H1 (cell line): ENCODE results near the gene POGZ. TPM values are rescaled to one million over a fixed set of nuclear protein-coding genes. Genes with fewer than 3 reads are reported as not detected.

Experiments
- CTCF ChIA-PET: fragments of 300-600 bp; sonication (Branson Sonifier 250); formaldehyde crosslinking; loops from one replicate; lab custom pipeline; 2021; ENCODE audit not compliant: partially characterized antibody; lab: Charles Lee
- POLR2A ChIA-PET: fragments of 300-600 bp; sonication (Branson Sonifier 250); formaldehyde crosslinking; loops from one replicate; lab custom pipeline; 2021; ENCODE audit warnings: inconsistent platforms; ENCODE audit not compliant: partially characterized antibody; lab: Charles Lee
- DNase-seq, 2 experiments: peaks; one replicate each; pipeline versions ENCODE4 v3.0.0 to v3.0.0-alpha.2; 2010 to 2022; ENCODE audit warnings: low spot score in 2 of 2, low read depth in 1 of 2, mixed read lengths in 1 of 2
- FAIRE-seq: peaks from 2 replicates; lab custom pipeline; 2011; peaks lifted over from hg19 to GRCh38; lab: Jason Lieb, UNC
- H2AFZ ChIP-seq: 2 replicates; pipeline ENCODE4 v1.8.1; 2012; ENCODE audit warnings: low read length, inconsistent platforms
- H2AK5ac ChIP-seq: 2 replicates; pipeline ENCODE4 v1.6.1; 2013; ENCODE audit warnings: low read depth, low read length
- H2BK120ac ChIP-seq: replicated peaks from 2 replicates; pipeline ENCODE3; 2013; ENCODE audit warnings: low read depth, low read length, inconsistent platforms
- H2BK12ac ChIP-seq: 2 replicates; pipeline ENCODE4 v1.6.1; 2013; ENCODE audit warnings: low read depth, low read length
- H2BK15ac ChIP-seq: 2 replicates; pipeline ENCODE4 v1.6.1; 2013; ENCODE audit warnings: low read length
- H2BK20ac ChIP-seq: 2 replicates; pipeline ENCODE4 v1.6.1; 2013; ENCODE audit warnings: low read length
- H2BK5ac ChIP-seq: 2 replicates; pipeline ENCODE4 v1.6.1; 2013; ENCODE audit warnings: low read depth, low read length
- H3K14ac ChIP-seq: 2 replicates; pipeline ENCODE4 v1.6.1; 2013; ENCODE audit warnings: inconsistent platforms; ENCODE audit not compliant: insufficient read length
- H3K18ac ChIP-seq: 2 replicates; pipeline ENCODE4 v1.6.1; 2013; ENCODE audit warnings: low read length; ENCODE audit errors: extremely low read depth
- H3K23ac ChIP-seq: 2 replicates; pipeline ENCODE4 v1.6.1; 2013; ENCODE audit warnings: inconsistent platforms; ENCODE audit not compliant: insufficient read length
- H3K23me2 ChIP-seq: 2 replicates; pipeline ENCODE4 v1.6.1; 2013; ENCODE audit warnings: low read depth, low read length
- H3K27ac ChIP-seq: 2 replicates; pipeline ENCODE4 v1.6.1; 2011; ENCODE audit warnings: low read depth, low read length, inconsistent platforms
- H3K27me3 ChIP-seq, 4 experiments: replicated peaks in 1 of 4; 1 replicate in 1 of 4; 2 replicates in 3 of 4; pipeline versions ENCODE4 v1.6.1 to v1.8.1; 2011 to 2013; ENCODE audit warnings: low read length in 3 of 4, mild to moderate bottlenecking in 3 of 4, inconsistent platforms in 2 of 4, mixed read lengths in 2 of 4, moderate library complexity in 1 of 4; ENCODE audit not compliant: control insufficient read depth in 3 of 4, insufficient read depth in 3 of 4; ENCODE audit errors: extremely low read depth in 1 of 4
- H3K36me3 ChIP-seq, 4 experiments: 2 replicates each; pipeline versions ENCODE4 v1.6.1 to v1.8.1; 2011 to 2013; ENCODE audit warnings: mild to moderate bottlenecking in 4 of 4, low read length in 3 of 4, moderate library complexity in 2 of 4, control low read depth in 1 of 4, inconsistent platforms in 1 of 4; ENCODE audit not compliant: insufficient read depth in 4 of 4, control insufficient read depth in 2 of 4
- H3K4ac ChIP-seq: replicated peaks from 2 replicates; pipeline ENCODE3; 2013; ENCODE audit warnings: low read length, low read depth, mixed read lengths, inconsistent platforms; ENCODE audit not compliant: insufficient read length
- H3K4me1 ChIP-seq, 4 experiments: replicated peaks in 1 of 4; 1 replicate in 1 of 4; 2 replicates in 3 of 4; pipeline versions ENCODE4 v1.6.1 to v1.8.1; 2011 to 2013; ENCODE audit warnings: low read length in 3 of 4, inconsistent platforms in 2 of 4, mixed read lengths in 1 of 4; ENCODE audit not compliant: insufficient read depth in 4 of 4, control insufficient read depth in 3 of 4
- H3K4me2 ChIP-seq, 2 experiments: 2 replicates each; pipeline versions ENCODE4 v1.6.1 to v1.8.1; 2011 to 2013; ENCODE audit warnings: low read depth in 2 of 2, low read length in 2 of 2, control low read depth in 1 of 2, inconsistent platforms in 1 of 2, mild to moderate bottlenecking in 1 of 2; ENCODE audit not compliant: insufficient read depth in 1 of 2
- H3K4me3 ChIP-seq, 4 experiments: fragments of 200-600, 300-600 bp in 1 of 4; sonication (generic), shearing (Covaris generic), sonication (Bioruptor Twin) in 1 of 4; 2 replicates each; pipeline versions ENCODE4 v1.5.1 to v1.8.1; 2011 to 2016; ENCODE audit warnings: low read length in 4 of 4, low read depth in 3 of 4, control low read depth in 2 of 4, inconsistent platforms in 2 of 4, mild to moderate bottlenecking in 2 of 4, mixed read lengths in 1 of 4, moderate library complexity in 1 of 4; ENCODE audit not compliant: insufficient read depth in 2 of 4; ENCODE audit errors: extremely low read depth in 1 of 4
- H3K56ac ChIP-seq: replicated peaks from 2 replicates; pipeline ENCODE3; 2013; ENCODE audit warnings: low read depth, mild to moderate bottlenecking, mixed read lengths, low read length, inconsistent platforms; ENCODE audit not compliant: insufficient read length
- H3K79me1 ChIP-seq: 2 replicates; pipeline ENCODE4 v1.6.1; 2013; ENCODE audit warnings: low read depth, low read length, control low read depth
- H3K79me2 ChIP-seq, 2 experiments: 2 replicates each; pipeline versions ENCODE4 v1.6.1 to v1.8.1; 2012 to 2013; ENCODE audit warnings: low read length in 2 of 2, mild to moderate bottlenecking in 2 of 2, inconsistent platforms in 1 of 2; ENCODE audit not compliant: insufficient read depth in 2 of 2, control insufficient read depth in 1 of 2
- H3K9ac ChIP-seq, 4 experiments: replicated peaks in 1 of 4; 1 replicate in 1 of 4; 2 replicates in 3 of 4; pipeline versions ENCODE4 v1.6.1 to v1.8.1; 2011 to 2013; ENCODE audit warnings: low read depth in 3 of 4, low read length in 3 of 4, control low read depth in 2 of 4, mild to moderate bottlenecking in 2 of 4, moderate library complexity in 2 of 4, inconsistent platforms in 1 of 4; ENCODE audit errors: extremely low read depth in 1 of 4
- H3K9me3 ChIP-seq, 2 experiments: 2 replicates each; pipeline versions ENCODE4 v1.6.1 to v1.8.1; 2012 to 2013; ENCODE audit warnings: mild to moderate bottlenecking in 2 of 2, moderate library complexity in 2 of 2, control low read depth in 1 of 2, inconsistent platforms in 1 of 2, low read depth in 1 of 2, low read length in 1 of 2, mixed read lengths in 1 of 2; ENCODE audit not compliant: insufficient read depth in 2 of 2
- H4K20me1 ChIP-seq, 2 experiments: replicated peaks in 1 of 2; 2 replicates each; pipeline versions ENCODE3 to v1.8.1; 2011 to 2013; ENCODE audit warnings: inconsistent platforms in 2 of 2, low read length in 2 of 2, mild to moderate bottlenecking in 1 of 2; ENCODE audit not compliant: insufficient read depth in 2 of 2, control insufficient read depth in 1 of 2
- H4K5ac ChIP-seq: 2 replicates; pipeline ENCODE4 v1.6.1; 2013; ENCODE audit warnings: low read length, low read depth, mixed read lengths, inconsistent platforms; ENCODE audit not compliant: insufficient read length
- H4K8ac ChIP-seq: 2 replicates; pipeline ENCODE4 v1.8.0; 2013; ENCODE audit warnings: mild to moderate bottlenecking, moderate library complexity, low read length, inconsistent platforms; ENCODE audit not compliant: insufficient read depth; ENCODE audit errors: extremely low read depth
- H4K91ac ChIP-seq: replicated peaks from 2 replicates; pipeline ENCODE3; 2013; ENCODE audit warnings: low read length, mixed read lengths, inconsistent platforms; ENCODE audit not compliant: insufficient read length
- CREB1 ChIP-seq: IDR thresholded peaks from 2 replicates; pipeline ENCODE4 v1.6.1; 2012; ENCODE audit warnings: inconsistent platforms
- POLR2A ChIP-seq, 2 experiments: IDR thresholded peaks; 1 replicate in 1 of 2; 2 replicates in 1 of 2; pipeline ENCODE4 v1.6.1; 2011; ENCODE audit warnings: low read depth in 2 of 2, low read length in 2 of 2, mild to moderate bottlenecking in 2 of 2; ENCODE audit errors: control extremely low read depth in 1 of 2
- SP1 ChIP-seq: IDR thresholded peaks from 2 replicates; pipeline ENCODE4 v1.6.1; 2011; ENCODE audit warnings: low read depth, low read length
- SP2 ChIP-seq: IDR thresholded peaks from 2 replicates; pipeline ENCODE4 v1.6.1; 2012; ENCODE audit warnings: mild to moderate bottlenecking, low read length, inconsistent platforms
- WGBS, 2 experiments: shearing (Covaris generic) in 1 of 2; methylation state at CpG; one replicate each; pipeline versions ENCODE4 v1.1.6 to v1.1.7; 2013 to 2015; ENCODE audit warnings: low lambda C conversion rate in 2 of 2, mixed read lengths in 2 of 2, inconsistent platforms in 1 of 2, low coverage in 1 of 2, missing lambda C conversion rate in 1 of 2; ENCODE audit not compliant: insufficient replicate concordance in 2 of 2, insufficient coverage in 1 of 2, insufficient read length in 1 of 2; ENCODE audit errors: extremely low coverage in 1 of 2, missing lambda C conversion rate in 1 of 2; 5-methylcytosine and 5-hydroxymethylcytosine counted together
- long read RNA-seq, 2 experiments: library from RNA in 1 of 2; library from capped mRNA in 1 of 2; stranded (forward); transcript quantifications; one replicate each; pipeline ENCODE4 v2.0.0, GENCODE V29; 2021; ENCODE audit warnings: inconsistent platforms in 1 of 2
- polyA minus RNA-seq, 3 experiments: library from RNA; depleted of rRNA, polyadenylated mRNA; stranded (reverse); fragments of >200 nt; gene quantifications; 1 replicate in 2 of 3; 2 replicates in 1 of 3; pipeline ENCODE4 v1.2.3, GENCODE V29; 2011
- polyA plus RNA-seq, 7 experiments: library from polyadenylated mRNA; depleted of rRNA in 3 of 7; stranded (reverse) in 5 of 7; unstranded in 2 of 7; fragments of >200 nt in 5 of 7; fragments of 200-250 nt in 2 of 7; gene quantifications; 1 replicate in 5 of 7; 2 replicates in 1 of 7; 4 replicates in 1 of 7; pipeline versions ENCODE4 v1.2.1 to v1.2.3, GENCODE V29; 2011 to 2013; ENCODE audit warnings: missing spikeins in 2 of 7, mixed read lengths in 2 of 7
- total RNA-seq: library from RNA; stranded (reverse); fragmentation: NEBNext Ultra II Directional; extraction: Animal tissue kit (Norgen Biotek cat#: 25700); gene quantifications from 2 replicates; pipeline ENCODE4 v1.2.1, GENCODE V29; 2021

The POGZ gene, protein sequence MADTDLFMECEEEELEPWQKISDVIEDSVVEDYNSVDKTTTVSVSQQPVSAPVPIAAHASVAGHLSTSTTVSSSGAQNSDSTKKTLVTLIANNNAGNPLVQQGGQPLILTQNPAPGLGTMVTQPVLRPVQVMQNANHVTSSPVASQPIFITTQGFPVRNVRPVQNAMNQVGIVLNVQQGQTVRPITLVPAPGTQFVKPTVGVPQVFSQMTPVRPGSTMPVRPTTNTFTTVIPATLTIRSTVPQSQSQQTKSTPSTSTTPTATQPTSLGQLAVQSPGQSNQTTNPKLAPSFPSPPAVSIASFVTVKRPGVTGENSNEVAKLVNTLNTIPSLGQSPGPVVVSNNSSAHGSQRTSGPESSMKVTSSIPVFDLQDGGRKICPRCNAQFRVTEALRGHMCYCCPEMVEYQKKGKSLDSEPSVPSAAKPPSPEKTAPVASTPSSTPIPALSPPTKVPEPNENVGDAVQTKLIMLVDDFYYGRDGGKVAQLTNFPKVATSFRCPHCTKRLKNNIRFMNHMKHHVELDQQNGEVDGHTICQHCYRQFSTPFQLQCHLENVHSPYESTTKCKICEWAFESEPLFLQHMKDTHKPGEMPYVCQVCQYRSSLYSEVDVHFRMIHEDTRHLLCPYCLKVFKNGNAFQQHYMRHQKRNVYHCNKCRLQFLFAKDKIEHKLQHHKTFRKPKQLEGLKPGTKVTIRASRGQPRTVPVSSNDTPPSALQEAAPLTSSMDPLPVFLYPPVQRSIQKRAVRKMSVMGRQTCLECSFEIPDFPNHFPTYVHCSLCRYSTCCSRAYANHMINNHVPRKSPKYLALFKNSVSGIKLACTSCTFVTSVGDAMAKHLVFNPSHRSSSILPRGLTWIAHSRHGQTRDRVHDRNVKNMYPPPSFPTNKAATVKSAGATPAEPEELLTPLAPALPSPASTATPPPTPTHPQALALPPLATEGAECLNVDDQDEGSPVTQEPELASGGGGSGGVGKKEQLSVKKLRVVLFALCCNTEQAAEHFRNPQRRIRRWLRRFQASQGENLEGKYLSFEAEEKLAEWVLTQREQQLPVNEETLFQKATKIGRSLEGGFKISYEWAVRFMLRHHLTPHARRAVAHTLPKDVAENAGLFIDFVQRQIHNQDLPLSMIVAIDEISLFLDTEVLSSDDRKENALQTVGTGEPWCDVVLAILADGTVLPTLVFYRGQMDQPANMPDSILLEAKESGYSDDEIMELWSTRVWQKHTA (N-terminal part only)
- total RNA-seq, result 105 and 109 TPM in 2 replicates
- 66.4 and 69.7 TPM in 2 replicates for polyA plus RNA-seq (2011; rRNA removed)
- polyA plus RNA-seq (2011; cell fraction: cytosol; rRNA removed), result 46.1 TPM
- 145 TPM for polyA plus RNA-seq (2011; cell fraction: nucleus; rRNA removed)
- 55.6 to 61.6 TPM (median 57.5 TPM) in 4 replicates for polyA plus RNA-seq (2012, experiment 1 of 2)
- 9.3 TPM for polyA plus RNA-seq (2012, experiment 2 of 2)
- polyA plus RNA-seq (2013, experiment 1 of 2), result 52.3 TPM
- 40.6 TPM for polyA plus RNA-seq (2013, experiment 2 of 2)
- 183 and 207 TPM in 2 replicates for polyA minus RNA-seq (2011; rRNA and poly(A)+ RNA removed)
- 75.4 TPM for polyA minus RNA-seq (2011; cell fraction: cytosol; rRNA and poly(A)+ RNA removed)
- polyA minus RNA-seq (2011; cell fraction: nucleus; rRNA and poly(A)+ RNA removed), result 133 TPM
- long read RNA-seq, experiment 1, partial matches to known transcripts, result 1 of 23 reads
- long read RNA-seq, experiment 1, other reads (novel, unspliced or antisense), result 22 of 23 reads
- long read RNA-seq, experiment 2, partial matches to known transcripts, result 5 of 13 reads
- long read RNA-seq, experiment 2, other reads (novel, unspliced or antisense), result 8 of 13 reads

GRCh38 chr1:151459331-151460046, at the start of gene POGZ:
TSS of gene POGZ (minus strand) at chr1:151459494. CDS start at chr1:151442204, 17,290 bp downstream.
- Histone ChIP-seq H4K5ac (peak within 1 kb of the TSS; percentile 51), H4K91ac (peak within 1 kb of the TSS; percentile 88), H2AK5ac (peak within 1 kb of the TSS; percentile 84), H4K20me1 (peaks cover 2 to 9% of the 10 kb centered on the region in 2 experiments), H2BK12ac (peak within 1 kb of the TSS; percentile 81; the same call in 1 of the 2 replicates), H2AFZ (peak within 1 kb of the TSS; percentile 88), H3K23ac (no peak within 1 kb of the TSS), H3K9me3 (no peaks in the 10 kb centered on the region), H3K4me2 (peak within 1 kb of the TSS; percentile 69 to 71), H3K9ac (peak within 1 kb of the TSS; percentile 75 to 97 (median 86)), H3K4ac (peak within 1 kb of the TSS; percentile 44), H3K56ac (peak within 1 kb of the TSS; percentile 62), H3K27me3 (no peaks in the 10 kb centered on the region; a peak in 2 of 7 replicates), H3K14ac (no peak within 1 kb of the TSS), H3K18ac (peak within 1 kb of the TSS; percentile 93; the same call in 1 of the 2 replicates), H3K27ac (peak within 1 kb of the TSS; percentile 86), H3K79me1 (no peaks in the 10 kb centered on the region), H3K4me1 (peaks cover 0 to 11% (median 2%) of the 10 kb centered on the region in 4 experiments; a peak in 3 of 7 replicates), H2BK120ac (no peak within 1 kb of the TSS), H2BK5ac (peak within 1 kb of the TSS; percentile 91; the same call in 1 of the 2 replicates), H3K23me2 (peaks cover 3% of the 10 kb centered on the region; the same call in 1 of the 2 replicates), H3K4me3 (peak within 1 kb of the TSS; percentile 59 to 80 (median 75)), H3K36me3 (no peaks in the 10 kb centered on the region; a peak in 1 of 8 replicates), H4K8ac (peak within 1 kb of the TSS; percentile 74; the same call in 1 of the 2 replicates), H2BK15ac (no peak within 1 kb of the TSS), H2BK20ac (no peak within 1 kb of the TSS), H3K79me2 (peaks cover 28 to 39% of the 10 kb centered on the region in 2 experiments)
- DNase-seq (peak; percentile 75 to 94), FAIRE-seq (no peak)
- ChIA-PET POLR2A (interaction anchor here (1.4 to 8.2 kb wide), 4 partner anchors 8 to 54 kb away, joined by 3 to 91 read pairs (median 4); no protein-coding TSS in a partner anchor), CTCF (interaction anchor here (0.6 to 1.2 kb wide), 2 partner anchors 16 to 46 kb away, joined by 3 read pairs; no protein-coding TSS in a partner anchor)
- WGBS, 2 experiments, result 24% methylated on average over 15 of the region's 30 CpGs; no CpG with 5 or more reads in 1 of the 2 experiments
- TF ChIP-seq SP1 (peak; percentile 84), SP2 (peak; percentile 9; the same call in 1 of the 2 replicates), POLR2A (IDR thresholded peaks at IDR 0.05; ENCODE audit: control extremely low read depth in 1 of 2, low read depth in 2 of 2, low read length in 2 of 2) (peak; percentile 70 to 72), CREB1 (peak; percentile 94)
